ENCODE results near the gene CERS1. TPM values are rescaled to one million over a fixed set of nuclear protein-coding genes. Genes with fewer than 3 reads are reported as not detected.

CERS1 gene
- total RNA-seq, 1 experiment from 2014 or later = 0.96 TPM

- TF ChIP-seq ZFX (IDR thresholded peaks at IDR 0.05) (no peak), ZNF274 (IDR thresholded peaks at IDR 0.05; ENCODE audit: low read depth, low read length) (no peak)
- Histone ChIP-seq H3K9me2 (ENCODE audit: insufficient read depth) (no peaks in the 10 kb centered on the region), H2AFZ (ENCODE audit: low read depth, low read length, poor library complexity, severe bottlenecking) (no peak overlapping the region), H3K4me3 (replicated peaks in 1 of 2; ENCODE audit: low read depth in 1 of 2, low read length in 2 of 2) (no peak overlapping the region), H3K36me3 (ENCODE audit: control insufficient read depth in 1 of 2, insufficient read depth in 2 of 2, low read length in 2 of 2) (peaks cover 61 to 80% of the 10 kb centered on the region in 2 experiments), H3K9ac (ENCODE audit: low read length) (no peak overlapping the region), H3K9me3 (ENCODE audit: control insufficient read depth in 1 of 2, insufficient read depth in 1 of 2, low read depth in 1 of 2, low read length in 2 of 2) (no peaks in the 10 kb centered on the region), H4K20me1 (ENCODE audit: insufficient read depth) (no peaks in the 10 kb centered on the region), H3K79me2 (ENCODE audit: insufficient read depth, low read length) (peaks cover 33% of the 10 kb centered on the region; the same call in 1 of the 2 replicates), H3K27ac (ENCODE audit: low read depth, low read length) (no peak overlapping the region), H3K27me3 (ENCODE audit: insufficient read depth, low read length) (no peaks in the 10 kb centered on the region), H3K4me1 (ENCODE audit: control insufficient read depth in 1 of 2, insufficient read depth in 2 of 2, low read length in 2 of 2) (peaks cover 0 to under 1% of the 10 kb centered on the region in 2 experiments; a peak in 1 of 4 replicates), H3K4me2 (ENCODE audit: low read length) (no peak overlapping the region)
- ChIA-PET RAD21 (ENCODE audit: low non-redundant PET in 1 of 2, low total read pairs in 2 of 2, uncharacterized antibody in 2 of 2, unreplicated experiment in 2 of 2) (no interaction called here), CTCF (no interaction called here), POLR2A (interaction anchor here (0.6 kb wide), 1 partner anchor 188 kb away, joined by 3 read pairs; no protein-coding TSS in a partner anchor)
- no peak for ATAC-seq
- no TSS peak for BruUV-seq (replicated peaks)
- intact Hi-C loops (cut with micrococcal nuclease) = no loop called here
- DNase-seq (ENCODE audit: low read depth, low spot score) = no peak
Measured at GRCh38 chr19:18861235-18861634, 34.7 kb downstream of the CERS1 start.

GRCh38 chr19:18860725-18861124, 35.2 kb downstream of the CERS1 start:
- no peaks in the 10 kb centered on the region for H4K20me1 ChIP-seq (ENCODE audit: insufficient read depth)
- peaks cover 38% of the 10 kb centered on the region; the same call in 1 of the 2 replicates for H3K79me2 ChIP-seq (ENCODE audit: insufficient read depth, low read length)
- no TSS peak for BruUV-seq (replicated peaks)
- no peak overlapping the region for H3K9ac ChIP-seq (ENCODE audit: low read length)
- CTCF ChIA-PET = no interaction called here
- intact Hi-C loops (cut with micrococcal nuclease) = no loop called here
- no peaks in the 10 kb centered on the region; a peak in 1 of 4 replicates for H3K4me1 ChIP-seq (ENCODE audit: control insufficient read depth in 1 of 2, insufficient read depth in 2 of 2, low read length in 2 of 2)
- no peak for ATAC-seq
- TF ChIP-seq ATF3 (IDR thresholded peaks at IDR 0.05) = no peak
- TF ChIP-seq MAX (IDR thresholded peaks at IDR 0.05) = no peak
- TF ChIP-seq POLR2A (IDR thresholded peaks at IDR 0.05; ENCODE audit: borderline replicate concordance, extremely low read depth, insufficient read depth, insufficient read length) = no peak
- TF ChIP-seq EGR1 (IDR thresholded peaks at IDR 0.05; ENCODE audit: low read depth) = no peak
- RAD21 ChIA-PET (ENCODE audit: low non-redundant PET in 1 of 2, low total read pairs in 2 of 2, uncharacterized antibody in 2 of 2, unreplicated experiment in 2 of 2) = no interaction called here
- H3K36me3 ChIP-seq (ENCODE audit: control insufficient read depth in 1 of 2, insufficient read depth in 2 of 2, low read length in 2 of 2) = peaks cover 65 to 82% of the 10 kb centered on the region in 2 experiments
- no peak overlapping the region for H3K4me3 ChIP-seq (replicated peaks in 1 of 2; ENCODE audit: low read depth in 1 of 2, low read length in 2 of 2)
- no peaks in the 10 kb centered on the region for H3K9me2 ChIP-seq (ENCODE audit: insufficient read depth)
- H3K9me3 ChIP-seq (ENCODE audit: control insufficient read depth in 1 of 2, insufficient read depth in 1 of 2, low read depth in 1 of 2, low read length in 2 of 2) = no peaks in the 10 kb centered on the region
- POLR2A ChIA-PET = interaction anchor here (0.6 kb wide), 1 partner anchor 187 kb away, joined by 3 read pairs; no protein-coding TSS in a partner anchor
- no peak overlapping the region for H2AFZ ChIP-seq (ENCODE audit: low read depth, low read length, poor library complexity, severe bottlenecking)
- no peak for DNase-seq (ENCODE audit: low read depth, low spot score)
- no peak overlapping the region for H3K4me2 ChIP-seq (ENCODE audit: low read length)
- H3K27ac ChIP-seq (ENCODE audit: low read depth, low read length) = no peak overlapping the region
- no peaks in the 10 kb centered on the region for H3K27me3 ChIP-seq (ENCODE audit: insufficient read depth, low read length)

Data from HCT116 (cell line).